HS-27A (cell line): ENCODE data around the gene PHOSPHO1.

Experiments
- DNase-seq: peaks from one replicate; pipeline ENCODE4 v3.0.0-alpha.2; 2012; ENCODE audit warnings: low read depth, missing footprints

PHOSPHO1 gene

DNA sequence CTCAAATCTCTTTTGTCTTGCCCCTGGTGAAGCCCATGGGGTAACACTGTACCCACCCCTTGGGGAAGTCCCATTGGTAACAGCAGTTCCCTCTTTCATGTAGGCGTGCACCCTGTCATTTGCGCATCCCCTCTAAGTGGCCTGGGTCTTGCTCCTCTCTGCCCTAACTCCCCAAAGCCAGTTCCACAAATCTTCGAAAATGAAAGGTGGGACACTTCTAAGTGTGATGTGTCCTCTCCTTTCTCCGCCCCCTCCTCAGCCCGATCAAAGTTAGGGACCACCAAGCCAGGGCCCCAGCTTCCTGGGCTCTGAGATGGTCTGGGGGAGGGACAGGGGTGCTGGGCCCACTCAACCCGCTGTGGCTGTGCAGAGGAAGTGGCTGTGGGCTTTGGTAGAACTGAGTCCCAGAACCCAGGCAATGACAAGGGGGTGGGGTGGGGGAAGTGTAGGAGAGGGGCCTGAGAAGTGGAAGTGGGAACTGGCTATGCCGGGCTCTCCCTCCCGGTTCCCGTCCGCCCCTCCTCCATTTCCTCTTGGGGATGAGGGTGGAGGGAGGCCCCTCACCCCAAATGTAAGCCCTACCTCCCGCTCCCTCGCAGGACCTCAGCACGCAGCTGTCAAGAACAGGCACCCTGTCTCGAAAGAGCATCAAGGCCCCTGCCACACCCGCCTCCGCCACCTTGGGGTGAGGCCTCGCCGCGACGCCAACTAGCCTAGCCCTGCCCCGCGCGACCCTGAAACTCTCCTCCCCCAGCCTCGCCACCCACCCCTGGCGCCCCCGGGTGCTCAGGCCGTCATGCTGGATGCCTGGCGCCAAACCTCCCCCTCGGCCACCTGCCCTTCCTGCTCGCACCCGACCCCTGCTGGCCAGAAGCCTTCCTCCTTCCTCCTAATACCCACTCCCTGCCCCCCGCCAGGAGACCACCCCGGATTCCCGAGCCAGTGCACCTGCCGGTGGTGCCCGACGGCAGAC is 11.4 kb downstream of the PHOSPHO1 start:
- DNase-seq = no peak

DNA sequence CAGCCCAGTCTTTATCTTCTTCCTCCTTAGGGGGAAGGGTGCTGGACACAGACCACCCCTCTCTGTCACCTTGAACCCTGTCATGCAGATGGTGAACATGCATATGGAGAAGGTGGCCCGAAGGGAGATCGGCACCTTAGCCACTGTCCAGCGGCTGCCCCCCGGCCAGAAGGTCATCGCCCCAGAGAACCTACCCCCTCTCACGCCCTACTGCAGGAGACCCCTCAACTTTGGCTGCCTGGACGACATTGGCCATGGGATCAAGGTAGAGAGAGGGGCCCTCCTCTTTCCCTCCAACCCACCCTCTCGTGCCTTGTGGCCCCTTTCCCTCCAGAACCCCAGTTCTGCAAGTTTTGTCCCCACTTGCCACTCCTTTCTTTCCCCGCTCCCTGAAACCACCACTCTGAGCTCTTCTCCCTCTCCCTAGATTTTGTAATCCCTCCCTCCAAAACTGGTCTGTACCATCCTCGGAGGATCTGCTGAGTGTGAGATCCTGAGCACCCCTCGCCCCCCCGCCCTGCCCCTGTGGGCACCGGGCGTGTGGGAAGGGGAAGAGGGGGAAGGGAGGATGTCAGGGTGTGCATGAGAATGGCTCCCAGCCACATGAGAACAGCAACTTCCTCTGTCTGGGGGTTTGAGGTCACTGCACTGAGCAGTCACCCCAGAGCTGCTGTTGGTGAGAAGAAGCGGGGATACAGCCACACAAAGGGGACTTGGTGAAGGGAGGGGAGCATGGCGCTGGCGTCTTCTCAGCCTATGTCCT is 12.8 kb downstream of the PHOSPHO1 start:
- no peak for DNase-seq

- DNase-seq = no peak
Observed at GRCh38 chr17:49216953-49217650, 13.5 kb downstream of the PHOSPHO1 start.

DNA sequence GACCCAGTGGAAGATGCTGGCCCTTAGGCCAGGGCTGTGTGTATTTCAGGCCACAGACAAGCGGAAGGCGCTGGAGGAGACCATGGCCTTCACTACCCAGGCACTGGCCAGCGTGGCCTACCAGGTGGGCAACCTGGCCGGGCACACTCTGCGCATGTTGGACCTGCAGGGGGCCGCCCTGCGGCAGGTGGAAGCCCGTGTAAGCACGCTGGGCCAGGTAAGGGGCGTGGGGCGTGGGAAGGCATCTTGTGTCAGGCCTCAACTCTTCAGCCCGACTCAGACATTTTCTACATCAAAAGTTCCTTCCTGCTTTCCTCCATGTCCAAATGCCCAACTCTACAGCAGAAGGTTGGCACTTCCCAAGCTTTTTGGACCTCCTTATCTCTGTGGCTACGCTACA is 14.1 kb downstream of the PHOSPHO1 start:
- no peak for DNase-seq

DNA sequence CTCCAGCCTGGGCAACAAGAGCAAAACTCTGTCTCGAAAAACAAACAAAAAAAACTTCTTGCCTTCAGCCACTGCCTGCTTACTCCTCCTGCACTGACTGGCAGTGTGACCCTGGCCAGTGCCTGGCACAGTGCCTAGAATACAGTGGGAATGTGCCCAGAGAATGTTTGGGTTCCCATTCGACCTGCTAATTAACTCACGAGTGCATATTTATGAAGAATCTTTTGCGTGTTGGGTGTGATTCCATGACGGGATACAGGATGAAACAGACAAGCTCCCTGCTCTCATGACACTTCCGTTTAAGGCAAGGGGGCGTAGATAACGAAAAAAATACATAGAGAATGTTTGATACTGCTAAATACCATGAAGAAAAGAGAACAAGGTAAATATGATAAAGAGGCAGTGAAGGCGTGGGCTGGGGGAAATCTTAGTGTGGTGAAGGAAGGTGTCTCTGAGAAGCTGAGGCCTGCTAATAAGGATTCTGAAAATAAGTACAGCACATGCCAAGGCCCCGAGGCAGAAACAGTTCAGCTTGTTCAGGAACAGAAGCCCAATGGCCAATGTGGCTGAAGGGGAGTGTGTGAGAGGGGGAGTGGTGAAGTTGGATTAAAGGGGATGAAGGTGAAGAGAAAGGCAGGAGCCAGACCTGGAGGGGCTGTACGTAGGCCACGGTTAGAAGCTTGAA is 15.8 kb downstream of the PHOSPHO1 start:
- DNase-seq = no peak

- no peak for DNase-seq
Observed at GRCh38 chr17:49213847-49214246, 16.7 kb downstream of the PHOSPHO1 start.

DNA sequence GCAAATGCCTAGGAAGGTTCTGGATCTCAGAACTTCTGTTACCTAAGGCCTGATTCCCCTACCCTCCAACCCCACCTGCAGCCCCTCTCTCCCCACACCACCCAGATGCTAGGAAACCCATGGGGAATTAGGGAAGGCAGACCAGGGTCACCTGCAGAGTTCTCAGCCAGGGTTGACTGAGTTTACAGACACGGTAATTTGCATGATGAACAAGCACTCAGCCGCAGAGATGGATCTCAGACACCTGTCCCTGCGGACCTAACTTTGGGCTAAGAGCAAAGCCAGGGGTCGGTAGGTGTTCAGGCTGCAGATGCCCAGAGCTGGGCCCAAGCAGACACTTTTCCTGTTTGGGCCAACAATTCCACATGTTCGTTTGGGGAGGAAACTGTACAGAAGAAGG is 17.2 kb downstream of the PHOSPHO1 start:
- DNase-seq = no peak

DNA sequence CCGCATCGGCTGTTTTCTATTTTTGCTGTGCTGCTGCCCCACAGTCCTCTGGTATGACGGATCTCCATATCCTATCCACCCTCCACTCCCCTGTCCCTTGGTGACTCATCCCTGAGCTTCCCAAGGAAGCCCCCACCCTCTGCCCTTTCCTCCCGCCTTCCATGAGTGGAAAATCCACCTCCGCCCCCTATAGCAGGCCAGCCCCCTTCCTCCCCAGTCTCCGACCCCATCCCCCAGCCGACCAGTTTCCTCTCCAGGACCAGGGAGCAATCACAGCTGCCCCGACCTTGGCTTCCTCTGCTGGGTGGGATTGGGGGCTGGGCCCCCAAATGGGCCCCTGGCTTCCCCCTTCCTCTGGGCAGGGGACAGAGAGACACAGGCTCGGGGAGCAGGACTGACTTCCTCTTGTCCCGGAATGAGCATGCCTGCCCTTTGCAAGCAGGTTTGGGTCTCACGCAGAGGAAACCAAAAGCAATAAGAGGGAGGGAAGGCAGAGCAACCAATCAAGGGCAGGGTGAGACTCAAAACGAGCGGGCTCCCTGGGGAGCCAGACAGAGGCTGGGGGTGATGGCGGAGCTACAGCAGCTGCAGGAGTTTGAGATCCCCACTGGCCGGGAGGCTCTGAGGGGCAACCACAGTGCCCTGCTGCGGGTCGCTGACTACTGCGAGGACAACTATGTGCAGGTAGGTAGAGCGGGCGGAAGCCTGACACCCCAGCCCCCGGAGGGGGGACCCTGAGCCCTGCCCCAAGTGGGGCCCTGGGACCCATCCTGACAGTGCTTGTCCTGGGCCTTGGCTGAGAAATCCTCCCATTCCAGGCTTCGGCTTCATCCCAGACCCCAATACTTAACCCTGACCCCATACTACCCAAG is 20.2 kb downstream of the PHOSPHO1 start, which contains the start of the genes ABI3 and GNGT2:
Gene ABI3, plus strand, starts transcription at position 550 of the 872 bp plus-strand sequence. Its CDS starts 18 bp downstream, at position 568.
Gene GNGT2, minus strand, starts transcription at position 417 of the 872 bp plus-strand sequence. CDS start 3,152 bp downstream, outside the sequence.
- DNase-seq = no peak

DNA sequence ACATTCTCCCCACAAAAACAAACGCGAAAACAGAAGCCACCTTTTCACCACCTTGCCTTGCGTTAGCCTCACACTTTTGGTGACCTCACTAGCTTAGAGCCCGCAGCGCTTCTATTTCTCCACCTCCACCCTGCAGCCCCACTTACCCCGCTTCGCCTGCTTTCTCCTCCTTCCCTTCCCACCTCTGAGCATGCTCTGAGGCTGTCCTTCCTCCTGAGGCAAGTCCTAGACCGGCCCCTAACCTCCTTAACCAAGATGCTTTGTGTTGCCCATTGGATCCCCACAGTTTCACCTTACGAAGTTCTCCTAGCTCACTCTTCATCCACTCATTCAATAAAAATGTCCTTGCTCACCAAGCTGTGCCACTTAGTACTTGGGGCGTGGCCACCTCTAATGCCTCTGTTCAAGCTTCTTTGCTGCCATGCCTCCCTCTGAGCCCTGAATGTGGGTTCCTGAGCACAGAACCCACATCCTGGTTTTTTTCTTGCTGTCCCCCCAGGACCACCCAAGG is 21.5 kb downstream of the PHOSPHO1 start:
- no peak for DNase-seq

DNA sequence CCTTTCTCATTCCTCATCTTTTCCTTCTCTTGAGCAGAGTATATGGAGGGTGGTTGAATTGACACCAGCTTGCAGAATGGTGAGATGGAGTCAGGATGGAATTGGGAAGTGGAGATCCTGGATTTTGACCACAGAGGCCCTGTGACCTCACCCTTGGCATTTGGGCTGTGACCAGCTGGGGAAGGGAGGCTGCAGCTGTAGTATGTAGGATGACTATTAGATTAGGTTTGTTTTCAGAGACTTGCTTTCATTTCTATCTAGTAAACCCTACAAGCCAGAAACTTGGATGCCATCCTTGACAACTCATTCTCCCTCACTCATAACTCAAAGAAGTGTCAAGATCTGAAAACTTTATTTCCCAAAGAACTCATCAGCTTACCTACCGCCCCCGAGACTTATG is 26.1 kb downstream of the PHOSPHO1 start:
- no peak for DNase-seq

DNA sequence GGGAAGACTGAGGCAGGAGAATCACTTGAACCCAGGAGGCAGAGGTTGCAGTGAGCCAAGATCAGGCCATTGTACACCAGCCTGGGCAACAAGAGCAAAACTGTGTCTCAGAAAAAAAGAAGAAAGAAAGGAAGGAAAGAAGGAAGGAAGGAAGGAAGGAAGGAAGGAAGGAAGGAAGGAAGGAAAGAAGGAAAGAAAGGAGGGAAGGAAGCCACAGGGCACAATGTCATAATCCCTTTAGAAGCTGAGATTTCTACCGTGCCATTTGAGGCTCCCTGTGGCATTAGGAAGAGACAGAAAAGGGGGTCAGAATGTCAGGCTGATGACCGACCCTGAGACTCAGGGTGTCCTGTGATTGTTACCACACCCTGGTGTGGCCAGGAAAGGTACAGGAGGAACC is 26.8 kb downstream of the PHOSPHO1 start:
- DNase-seq = no peak

GRCh38 chr17:49201481-49201927 is 29.1 kb downstream of the PHOSPHO1 start:
- DNase-seq = no peak

- no peak for DNase-seq
Observed at GRCh38 chr17:49200423-49201083, 30.0 kb downstream of the PHOSPHO1 start.

DNA sequence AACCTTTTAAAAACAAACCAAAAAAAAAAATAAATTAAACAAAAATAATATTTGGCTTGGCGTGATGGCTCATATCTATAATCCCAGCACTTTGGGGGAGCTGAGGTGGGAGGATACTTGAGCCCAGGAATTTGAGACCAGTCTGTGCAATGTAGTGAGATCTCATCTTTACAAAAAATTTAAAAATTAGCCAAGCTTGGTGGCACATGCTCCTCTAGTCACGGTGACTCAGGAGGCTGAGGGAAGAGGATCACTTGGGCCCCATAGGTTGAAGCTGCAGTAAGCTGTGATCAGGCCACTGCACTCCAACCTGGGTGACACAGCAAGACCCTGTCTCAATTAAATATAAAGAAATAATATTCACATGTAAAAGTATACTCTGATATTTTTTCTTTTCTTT is 32.4 kb downstream of the PHOSPHO1 start:
- no peak for DNase-seq

GRCh38 chr17:49197346-49197998 is 33.1 kb downstream of the PHOSPHO1 start:
- DNase-seq = no peak

DNA sequence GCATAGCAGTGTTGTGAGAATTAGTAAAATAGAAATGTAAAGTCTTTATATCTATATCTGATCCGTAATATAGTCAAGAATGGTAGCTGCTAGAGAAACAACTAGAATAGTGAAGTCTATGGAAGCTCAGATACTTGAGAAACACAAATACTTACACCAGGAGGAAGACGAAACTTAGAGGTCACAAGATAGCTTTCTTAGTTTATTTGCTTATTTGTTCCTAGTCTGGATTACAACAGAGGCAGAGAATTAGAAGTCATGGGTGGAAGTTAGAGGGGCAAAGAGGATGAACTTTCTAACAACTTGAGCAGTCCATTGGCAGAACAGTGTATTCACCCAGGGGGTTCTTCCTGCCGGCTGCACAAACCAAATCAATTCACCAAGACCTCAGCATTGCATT is 34.1 kb downstream of the PHOSPHO1 start:
- no peak for DNase-seq

GRCh38 chr17:49195751-49196150 is 34.8 kb downstream of the PHOSPHO1 start:
- no peak for DNase-seq

DNA sequence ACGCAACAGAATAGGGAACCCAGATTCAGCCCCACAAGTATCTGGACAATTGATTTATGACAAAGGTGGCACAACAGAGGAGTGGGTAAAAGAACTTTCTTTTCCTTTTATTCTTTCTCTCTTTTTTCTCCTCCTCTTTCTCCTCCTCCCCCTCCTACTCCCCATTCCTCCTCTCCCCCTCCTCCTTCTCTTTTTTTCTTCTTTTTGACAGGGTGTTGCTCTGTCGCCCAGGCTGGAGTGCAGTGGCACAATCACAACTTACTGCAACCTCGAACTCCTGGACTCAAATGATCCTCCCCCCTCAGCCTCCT is 36.3 kb downstream of the PHOSPHO1 start:
- DNase-seq = no peak

DNA sequence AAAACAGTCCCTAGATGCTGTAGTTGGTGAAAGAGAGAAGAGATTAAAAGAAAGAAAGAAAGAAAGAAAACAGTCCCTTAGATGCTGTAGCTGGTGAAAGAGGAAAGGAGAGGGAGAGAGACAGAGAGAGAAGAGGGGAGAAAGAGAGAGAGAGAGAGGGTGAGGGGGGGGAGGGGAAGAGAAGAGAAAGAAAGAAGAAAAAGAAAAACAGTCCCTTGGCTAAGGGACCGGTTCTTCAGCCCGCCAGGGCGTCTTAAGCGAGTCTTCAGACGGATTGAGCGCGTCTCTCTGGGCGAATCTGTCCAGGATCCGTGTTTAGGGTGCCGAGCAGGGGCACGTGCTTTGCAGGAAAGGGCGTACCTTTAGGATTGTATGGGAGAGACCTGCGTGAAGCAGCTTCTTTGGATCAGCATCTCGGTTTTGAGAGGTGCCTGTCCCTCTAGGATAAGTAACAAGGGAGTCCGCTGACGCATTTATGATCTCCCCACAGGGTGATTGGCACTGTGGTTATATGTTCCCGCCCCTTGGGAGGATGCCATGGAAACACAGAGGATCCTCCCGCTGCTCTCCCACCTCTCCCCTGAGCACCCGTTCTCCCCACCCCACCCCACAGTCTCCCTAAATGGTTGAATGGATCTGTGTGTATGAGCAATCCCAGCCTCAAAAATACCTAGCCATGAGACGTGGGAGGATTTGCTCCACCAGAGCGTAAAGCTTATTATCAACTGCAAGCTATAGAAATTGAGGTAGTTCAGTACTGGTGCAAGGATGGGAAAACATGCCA is 36.9 kb downstream of the PHOSPHO1 start:
- DNase-seq = no peak
